ENCODE data around the gene SHROOM2. TPM values are rescaled to one million over a fixed set of nuclear protein-coding genes. Genes with fewer than 3 reads are reported as not detected.
A peak's percentile ranks its signal among the peaks of the same experiment; 100 is the strongest.

Gene SHROOM2
- total and polyA plus RNA-seq, 4 donors: 3.0 to 15.5 (median 5.0) TPM

GRCh38 chrX:9882669-9883446 is 96.6 kb downstream of the SHROOM2 start:
- peak overlapping the region in 1 of 2 donors; percentile 76 for H3K27ac ChIP-seq (ENCODE audit: low read depth in 1 of 2, low read length in 1 of 2)
- ATAC-seq (ENCODE audit: insufficient read depth, low FRiP score) (peak; percentile 54), DNase-seq (peak; percentile 53 to 75 (median 61))
- H3K9me3 ChIP-seq (ENCODE audit: control insufficient read depth in 4 of 4, insufficient read depth in 3 of 4, low read length in 3 of 4): no peaks in the 10 kb centered on the region
- H3K9ac ChIP-seq (ENCODE audit: insufficient read depth in 1 of 2, low read length in 2 of 2): no peak overlapping the region
- no peak overlapping the region for H3K4me3 ChIP-seq
- TF ChIP-seq CTCF (IDR thresholded peaks at IDR 0.05; ENCODE audit: control extremely low read depth, extremely low read depth): no peak
- 39 to 40% methylated on average over 13 to 15 of the region's 15 CpGs for WGBS, 2 donors
- peaks cover 0 to 12% (median 9%) of the 10 kb centered on the region in 3 donors for H3K27me3 ChIP-seq (ENCODE audit: control insufficient read depth in 3 of 3, insufficient read depth in 3 of 3, low read length in 2 of 3)
- no peaks in the 10 kb centered on the region for H3K36me3 ChIP-seq (ENCODE audit: control insufficient read depth in 4 of 4, insufficient read depth in 4 of 4, low read length in 4 of 4)
- peaks cover 0 to 21% (median 0%) of the 10 kb centered on the region in 5 donors for H3K4me1 ChIP-seq (ENCODE audit: control insufficient read depth in 5 of 5, insufficient read depth in 5 of 5, low read length in 5 of 5)

- Histone ChIP-seq H3K4me1 (ENCODE audit: control insufficient read depth in 5 of 5, insufficient read depth in 5 of 5, low read length in 5 of 5) (peaks cover 0 to 26% (median 0%) of the 10 kb centered on the region in 5 donors), H3K27me3 (ENCODE audit: control insufficient read depth in 3 of 3, insufficient read depth in 3 of 3, low read length in 2 of 3) (peaks cover 0 to 15% (median 10%) of the 10 kb centered on the region in 3 donors), H3K9ac (ENCODE audit: insufficient read depth in 1 of 2, low read length in 2 of 2) (no peak overlapping the region), H3K9me3 (ENCODE audit: control insufficient read depth in 4 of 4, insufficient read depth in 3 of 4, low read length in 3 of 4) (no peaks in the 10 kb centered on the region), H3K36me3 (ENCODE audit: control insufficient read depth in 4 of 4, insufficient read depth in 4 of 4, low read length in 4 of 4) (no peaks in the 10 kb centered on the region), H3K27ac (ENCODE audit: low read depth in 1 of 2, low read length in 1 of 2) (peak overlapping the region in 1 of 2 donors; percentile 15), H3K4me3 (no peak overlapping the region)
- no peak for TF ChIP-seq CTCF (IDR thresholded peaks at IDR 0.05; ENCODE audit: control extremely low read depth, extremely low read depth)
- DNase-seq (peak; percentile 44 to 58 (median 53)), ATAC-seq (ENCODE audit: insufficient read depth, low FRiP score) (no peak)
- WGBS, 2 donors: 57 to 76% methylated on average over 9 of the region's 9 CpGs
These were observed 98.0 kb downstream of the SHROOM2 start for GRCh38 chrX:9884031-9884779.

- Histone ChIP-seq H3K27ac (ENCODE audit: low read depth in 1 of 2, low read length in 1 of 2) (no peak overlapping the region), H3K4me1 (ENCODE audit: control insufficient read depth in 5 of 5, insufficient read depth in 5 of 5, low read length in 5 of 5) (peaks cover 0 to 26% (median 0%) of the 10 kb centered on the region in 5 donors), H3K36me3 (ENCODE audit: control insufficient read depth in 4 of 4, insufficient read depth in 4 of 4, low read length in 4 of 4) (no peaks in the 10 kb centered on the region), H3K9ac (ENCODE audit: insufficient read depth in 1 of 2, low read length in 2 of 2) (no peak overlapping the region), H3K27me3 (ENCODE audit: control insufficient read depth in 3 of 3, insufficient read depth in 3 of 3, low read length in 2 of 3) (peaks cover 0 to 15% (median 10%) of the 10 kb centered on the region in 3 donors), H3K9me3 (ENCODE audit: control insufficient read depth in 4 of 4, insufficient read depth in 3 of 4, low read length in 3 of 4) (no peaks in the 10 kb centered on the region), H3K4me3 (no peak overlapping the region)
- WGBS, 2 donors: 7 to 9% methylated on average over 8 of the region's 8 CpGs
- ATAC-seq (ENCODE audit: insufficient read depth, low FRiP score) (peak; percentile 77), DNase-seq (peak; percentile 54 to 72 (median 70))
- peak; percentile 18 for TF ChIP-seq CTCF (IDR thresholded peaks at IDR 0.05; ENCODE audit: control extremely low read depth, extremely low read depth)
These were observed 98.9 kb downstream of the SHROOM2 start for GRCh38 chrX:9885150-9885549.
